Caco-2 (cell line): ENCODE data around the gene BRAT1. TPM values are rescaled to one million over a fixed set of nuclear protein-coding genes. Genes with fewer than 3 reads are reported as not detected.

Experiments
- BruUV-seq: library from RNA; stranded (reverse); fragments of 400-500 nt; replicated peaks from 2 replicates; lab custom pipeline; 2021; lab: Mats Ljungman, UMichigan
- CTCF ChIA-PET: fragments of 300-600 bp; sonication (Branson Sonifier 250); formaldehyde crosslinking; loops from one replicate; lab custom pipeline; 2022; ENCODE audit warnings: antibody characterized with exemption; lab: Charles Lee
- POLR2A ChIA-PET: fragments of 300-600 bp; sonication (Branson Sonifier 250); formaldehyde crosslinking; loops from one replicate; lab custom pipeline; 2022; ENCODE audit warnings: antibody characterized with exemption; lab: Charles Lee
- DNase-seq, 2 experiments: peaks; one replicate each; pipeline versions ENCODE4 v3.0.0 to v3.0.0-alpha.2; 2020 to 2022
- H3K27me3 ChIP-seq: replicated peaks from 2 replicates; pipeline ENCODE4 v1.6.0; 2011; ENCODE audit warnings: low read length; ENCODE audit not compliant: control insufficient read depth, insufficient read depth
- H3K36me3 ChIP-seq: 2 replicates; pipeline ENCODE4 v1.5.1; 2011; ENCODE audit warnings: low read length; ENCODE audit not compliant: control insufficient read depth, insufficient read depth
- H3K4me1 ChIP-seq: fragments of 250-450 bp; sonication (Bioruptor Pico); 2 replicates; pipeline ENCODE4 v1.5.1; 2020; ENCODE audit warnings: mild to moderate bottlenecking
- H3K4me3 ChIP-seq: 2 replicates; pipeline ENCODE4 v1.5.1; 2011; ENCODE audit warnings: low read depth, mild to moderate bottlenecking, control low read depth, low read length
- H3K9me3 ChIP-seq: fragments of 250-450 bp; sonication (Bioruptor Pico); 2 replicates; pipeline ENCODE4 v1.5.1; 2020; ENCODE audit warnings: mild to moderate bottlenecking, moderate library complexity
- H3K27ac Mint-ChIP-seq: one replicate; pipeline ENCODE4 v1.8.0; 2022; ENCODE audit warnings: mixed read lengths; ENCODE audit not compliant: unreplicated experiment
- H3K27me3 Mint-ChIP-seq: one replicate; pipeline ENCODE4 v1.8.0; 2022; ENCODE audit warnings: mixed read lengths; ENCODE audit not compliant: insufficient read depth, unreplicated experiment
- H3K36me3 Mint-ChIP-seq: one replicate; pipeline ENCODE4 v1.8.0; 2022; ENCODE audit warnings: mild to moderate bottlenecking, mixed read lengths; ENCODE audit not compliant: insufficient read depth, unreplicated experiment
- H3K4me1 Mint-ChIP-seq: one replicate; pipeline ENCODE4 v1.8.0; 2022; ENCODE audit warnings: low read depth, mixed read lengths; ENCODE audit not compliant: unreplicated experiment
- H3K4me3 Mint-ChIP-seq: one replicate; pipeline ENCODE4 v1.8.0; 2022; ENCODE audit warnings: mild to moderate bottlenecking, moderate library complexity, mixed read lengths; ENCODE audit not compliant: unreplicated experiment
- H3K9me3 Mint-ChIP-seq: one replicate; pipeline ENCODE4 v1.8.0; 2022; ENCODE audit warnings: mixed read lengths; ENCODE audit not compliant: unreplicated experiment
- CTCF ChIP-seq, 2 experiments: fragments of 200-600 bp in 1 of 2; IDR thresholded peaks; 1 replicate in 1 of 2; 2 replicates in 1 of 2; pipeline versions ENCODE4 v1.5.1 to v1.8.0; 2011 to 2022; ENCODE audit warnings: antibody characterized with exemption in 1 of 2, control low read depth in 1 of 2, inconsistent platforms in 1 of 2, low read depth in 1 of 2, low read length in 1 of 2, mild to moderate bottlenecking in 1 of 2, moderate library complexity in 1 of 2; ENCODE audit not compliant: insufficient read depth in 1 of 2, severe bottlenecking in 1 of 2, unreplicated experiment in 1 of 2
- intact Hi-C: fragments of 100-400 bp; cut with micrococcal nuclease; formaldehyde crosslinking; loops from one replicate; pipeline ENCODE4 v1.10.0; 2022; ENCODE audit not compliant: unreplicated experiment
- total RNA-seq: library from RNA; stranded (reverse); gene quantifications from 2 replicates; pipeline ENCODE4 v1.2.3, GENCODE V29; 2022

BRAT1 gene
- total RNA-seq, 1 experiment from 2014 or later, result 33.5 TPM

GRCh38 chr7:2515424-2516193, 39.7 kb downstream of the BRAT1 start:
- CTCF ChIA-PET, result no interaction called here
- H3K4me1 Mint-ChIP-seq, result no peaks in the 10 kb centered on the region
- H3K4me3 Mint-ChIP-seq, result no peak overlapping the region
- H3K9me3 ChIP-seq, result no peaks in the 10 kb centered on the region
- no peak for DNase-seq
- H3K27me3 ChIP-seq, result no peaks in the 10 kb centered on the region
- intact Hi-C loops, result no loop called here
- H3K9me3 Mint-ChIP-seq, result no peaks in the 10 kb centered on the region
- H3K27ac Mint-ChIP-seq, result no peak overlapping the region
- POLR2A ChIA-PET, result no interaction called here
- no peak overlapping the region for H3K4me3 ChIP-seq
- peaks cover 14% of the 10 kb centered on the region for H3K36me3 Mint-ChIP-seq
- no TSS peak for BruUV-seq
- no peak for TF ChIP-seq CTCF (IDR thresholded peaks at IDR 0.05; ENCODE audit: insufficient read depth in 1 of 2, low read depth in 1 of 2, low read length in 1 of 2, severe bottlenecking in 1 of 2, unreplicated experiment in 1 of 2)
- no peaks in the 10 kb centered on the region for H3K36me3 ChIP-seq
- peaks cover 25% of the 10 kb centered on the region for H3K4me1 ChIP-seq
- H3K27me3 Mint-ChIP-seq, result no peaks in the 10 kb centered on the region

DNA sequence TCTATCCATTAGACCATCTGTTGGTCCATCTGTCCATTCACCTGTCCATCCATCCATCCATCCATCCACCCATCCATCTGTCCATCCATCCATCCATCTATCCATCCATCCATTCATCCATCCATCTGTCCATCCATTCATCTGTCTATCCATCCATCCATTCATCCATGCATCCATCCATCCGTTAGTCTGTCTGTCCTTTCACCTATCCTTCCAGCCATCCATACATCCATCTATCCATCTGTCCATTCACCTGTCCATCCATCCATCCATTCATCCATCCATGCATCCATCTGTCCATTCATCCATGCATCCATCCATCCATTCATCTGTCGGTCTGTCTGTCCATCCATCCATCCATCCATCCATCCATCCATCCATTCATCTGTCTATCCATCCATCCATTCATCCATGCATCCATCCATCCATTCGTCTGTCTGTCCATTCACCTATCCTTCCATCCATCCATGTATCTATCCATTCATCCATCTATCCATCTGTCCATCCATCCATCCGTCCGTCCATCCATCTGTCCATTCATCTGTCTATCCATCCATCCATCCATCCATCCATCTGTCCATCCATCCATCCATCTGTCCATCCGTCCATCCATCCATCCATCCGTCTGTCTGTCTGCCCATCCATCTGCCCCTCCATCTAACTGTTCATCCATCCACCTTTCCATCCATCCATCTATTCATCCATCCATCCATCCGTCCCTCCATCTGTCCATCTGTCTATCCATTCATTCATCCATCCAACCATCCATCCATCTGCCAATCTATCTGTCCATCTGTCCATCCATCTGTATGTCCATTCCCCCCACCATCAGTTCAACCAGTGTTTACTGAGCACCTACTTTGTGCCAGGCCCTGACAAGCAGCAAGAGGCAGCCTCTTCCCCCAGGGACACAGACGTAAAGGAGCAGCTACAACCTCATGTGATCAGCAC, 40.6 kb downstream of the BRAT1 start:
- POLR2A ChIA-PET, result no interaction called here

More for the DNA sequence above, 40.6 kb downstream of the BRAT1 start:
- Mint-ChIP-seq H3K27me3 (no peaks in the 10 kb centered on the region), H3K36me3 (peaks cover 6% of the 10 kb centered on the region), H3K9me3 (no peaks in the 10 kb centered on the region), H3K4me3 (no peak overlapping the region), H3K27ac (no peak overlapping the region), H3K4me1 (no peaks in the 10 kb centered on the region)
- intact Hi-C loops, result no loop called here
- CTCF ChIA-PET, result no interaction called here
- no peak for DNase-seq
- TF ChIP-seq CTCF (IDR thresholded peaks at IDR 0.05; ENCODE audit: insufficient read depth in 1 of 2, low read depth in 1 of 2, low read length in 1 of 2, severe bottlenecking in 1 of 2, unreplicated experiment in 1 of 2), result no peak
- Histone ChIP-seq H3K4me3 (no peak overlapping the region), H3K36me3 (no peaks in the 10 kb centered on the region), H3K4me1 (peaks cover 20% of the 10 kb centered on the region), H3K27me3 (no peaks in the 10 kb centered on the region), H3K9me3 (no peaks in the 10 kb centered on the region)
- no TSS peak for BruUV-seq
